ENCODE data around the gene LHCGR. TPM values are rescaled to one million over a fixed set of nuclear protein-coding genes. Genes with fewer than 3 reads are reported as not detected.

The LHCGR gene
- total RNA-seq, 1 experiment from 2014 or later: not detected

DNA sequence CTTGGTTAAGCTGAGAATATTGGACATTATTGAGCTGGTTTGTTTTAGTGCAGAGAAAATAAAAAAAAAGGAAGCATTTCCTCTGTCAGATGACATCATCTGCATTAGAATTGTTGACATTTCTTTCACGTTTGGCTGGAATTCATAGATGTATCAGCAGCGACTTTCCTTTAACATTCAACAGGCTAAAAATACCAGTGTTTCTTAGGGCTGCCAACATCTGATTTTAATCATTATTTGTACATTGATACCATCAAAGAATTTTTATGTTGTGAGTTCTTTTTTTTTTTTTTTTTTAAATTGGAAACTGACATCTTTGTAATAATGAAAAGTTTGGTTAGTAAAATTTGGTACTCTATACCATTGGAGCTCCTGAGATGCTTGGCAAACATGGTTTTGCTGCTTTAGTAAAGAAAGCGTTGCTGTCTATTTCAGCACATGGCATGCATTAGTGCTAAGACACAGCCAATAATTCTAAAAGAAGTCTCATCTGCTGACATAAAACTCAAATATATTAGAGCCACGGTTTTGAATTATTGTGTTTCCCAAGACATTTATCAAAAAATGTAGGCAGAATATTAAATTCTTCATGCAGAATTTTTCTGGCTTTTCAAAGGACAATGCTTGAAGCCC is 104.2 kb downstream of the LHCGR start:
- Histone ChIP-seq H3K27me3 (replicated peaks; ENCODE audit: control insufficient read depth, insufficient read depth, low read length) (no peaks in the 10 kb centered on the region), H3K4me1 (no peaks in the 10 kb centered on the region), H3K36me3 (ENCODE audit: control insufficient read depth, insufficient read depth, low read length) (no peaks in the 10 kb centered on the region), H3K9me3 (no peaks in the 10 kb centered on the region), H3K4me3 (ENCODE audit: low read depth, low read length) (no peak overlapping the region)
- H3K9me3 Mint-ChIP-seq (ENCODE audit: unreplicated experiment): no peaks in the 10 kb centered on the region
- no peaks in the 10 kb centered on the region for H3K4me1 Mint-ChIP-seq (ENCODE audit: low read depth, unreplicated experiment)
- H3K27ac Mint-ChIP-seq (ENCODE audit: unreplicated experiment): no peak overlapping the region
- no peak for DNase-seq
- no peak overlapping the region for H3K4me3 Mint-ChIP-seq (ENCODE audit: unreplicated experiment)
- intact Hi-C loops (cut with micrococcal nuclease; ENCODE audit: unreplicated experiment): no loop called here
- no peaks in the 10 kb centered on the region for H3K27me3 Mint-ChIP-seq (ENCODE audit: insufficient read depth, unreplicated experiment)
- no TSS peak for BruUV-seq (replicated peaks)
- POLR2A ChIA-PET: no interaction called here
- no peaks in the 10 kb centered on the region for H3K36me3 Mint-ChIP-seq (ENCODE audit: insufficient read depth, unreplicated experiment)
- TF ChIP-seq, protein P1, sequence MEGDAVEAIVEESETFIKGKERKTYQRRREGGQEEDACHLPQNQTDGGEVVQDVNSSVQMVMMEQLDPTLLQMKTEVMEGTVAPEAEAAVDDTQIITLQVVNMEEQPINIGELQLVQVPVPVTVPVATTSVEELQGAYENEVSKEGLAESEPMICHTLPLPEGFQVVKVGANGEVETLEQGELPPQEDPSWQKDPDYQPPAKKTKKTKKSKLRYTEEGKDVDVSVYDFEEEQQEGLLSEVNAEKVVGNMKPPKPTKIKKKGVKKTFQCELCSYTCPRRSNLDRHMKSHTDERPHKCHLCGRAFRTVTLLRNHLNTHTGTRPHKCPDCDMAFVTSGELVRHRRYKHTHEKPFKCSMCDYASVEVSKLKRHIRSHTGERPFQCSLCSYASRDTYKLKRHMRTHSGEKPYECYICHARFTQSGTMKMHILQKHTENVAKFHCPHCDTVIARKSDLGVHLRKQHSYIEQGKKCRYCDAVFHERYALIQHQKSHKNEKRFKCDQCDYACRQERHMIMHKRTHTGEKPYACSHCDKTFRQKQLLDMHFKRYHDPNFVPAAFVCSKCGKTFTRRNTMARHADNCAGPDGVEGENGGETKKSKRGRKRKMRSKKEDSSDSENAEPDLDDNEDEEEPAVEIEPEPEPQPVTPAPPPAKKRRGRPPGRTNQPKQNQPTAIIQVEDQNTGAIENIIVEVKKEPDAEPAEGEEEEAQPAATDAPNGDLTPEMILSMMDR (IDR thresholded peaks at IDR 0.05; ENCODE audit: insufficient read depth in 1 of 2, low read depth in 1 of 2, low read length in 1 of 2, severe bottlenecking in 1 of 2, unreplicated experiment in 1 of 2): no peak
- CTCF ChIA-PET: no interaction called here

DNA sequence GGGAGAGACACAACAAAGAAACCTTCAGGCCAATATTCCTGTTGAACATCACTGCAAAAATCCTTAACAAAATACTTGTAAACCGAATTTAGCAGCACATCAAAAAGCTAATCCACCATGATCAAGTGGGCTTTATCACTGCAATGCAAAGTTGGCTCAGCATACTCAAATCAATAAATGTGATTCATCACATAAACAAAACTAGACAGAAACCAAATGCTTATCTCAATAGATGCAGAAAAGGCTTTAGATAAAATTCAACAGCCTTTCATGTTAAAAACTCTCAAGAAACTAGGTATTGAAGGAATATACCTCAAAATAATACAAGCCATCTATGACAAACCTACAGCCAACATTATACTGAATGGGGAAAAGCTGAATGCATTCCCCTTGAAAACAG is 117.3 kb downstream of the LHCGR start:
- Mint-ChIP-seq H3K4me1 (ENCODE audit: low read depth, unreplicated experiment) (peaks cover 7% of the 10 kb centered on the region), H3K27ac (ENCODE audit: unreplicated experiment) (no peak overlapping the region), H3K4me3 (ENCODE audit: unreplicated experiment) (no peak overlapping the region), H3K27me3 (ENCODE audit: insufficient read depth, unreplicated experiment) (no peaks in the 10 kb centered on the region), H3K36me3 (ENCODE audit: insufficient read depth, unreplicated experiment) (no peaks in the 10 kb centered on the region), H3K9me3 (ENCODE audit: unreplicated experiment) (peaks cover 13% of the 10 kb centered on the region)
- Histone ChIP-seq H3K4me3 (ENCODE audit: low read depth, low read length) (no peak overlapping the region), H3K27me3 (replicated peaks; ENCODE audit: control insufficient read depth, insufficient read depth, low read length) (no peaks in the 10 kb centered on the region), H3K36me3 (ENCODE audit: control insufficient read depth, insufficient read depth, low read length) (no peaks in the 10 kb centered on the region), H3K9me3 (no peaks in the 10 kb centered on the region), H3K4me1 (peaks cover 15% of the 10 kb centered on the region)
- no TSS peak for BruUV-seq (replicated peaks)
- no peak for DNase-seq
- intact Hi-C loops (cut with micrococcal nuclease; ENCODE audit: unreplicated experiment): no loop called here
- ChIA-PET CTCF (no interaction called here), POLR2A (no interaction called here)
- TF ChIP-seq, protein P1 (IDR thresholded peaks at IDR 0.05; ENCODE audit: insufficient read depth in 1 of 2, low read depth in 1 of 2, low read length in 1 of 2, severe bottlenecking in 1 of 2, unreplicated experiment in 1 of 2): no peak

Other genes with a start within 250 kb of the LHCGR start
- gene STON1, start 225.6 kb downstream of the LHCGR start, total RNA-seq (2022): 1.5 and 1.8 TPM in 2 replicates
- gene GTF2A1L, start 137.9 kb downstream of the LHCGR start, total RNA-seq (2022): not detected in 2 replicates